ENCODE results near the gene MGST3. TPM values are rescaled to one million over a fixed set of nuclear protein-coding genes. Genes with fewer than 3 reads are reported as not detected.
A peak's percentile ranks its signal among the peaks of the same experiment; 100 is the strongest.
"Not testable (repeated sequence)": the region's sequence is repeated elsewhere in the genome, so short reads cannot be mapped to it uniquely, and the experiment has no call there.

MGST3 gene
- total RNA-seq, 8 experiments from 2014 or later, result 56.3 to 337 (median 224) TPM

GRCh38 chr1:165606676-165607075 is 24.4 kb upstream of the MGST3 start:
- H3K4me3 ChIP-seq; H3K4me1 ChIP-seq (replicated peaks in 1 of 2); H3K27ac ChIP-seq; ATAC-seq (replicated peaks in 6 of 8): not testable (repeated sequence)
- in situ Hi-C loops (cut with MboI; ENCODE audit: low pct_unique_long_range_greater_than_20kb in 2 of 9, low sequenced_read_pairs in 9 of 9, unreplicated experiment in 9 of 9), result loop anchor here in 8 of 9 experiments (10.0 to 25.0 kb wide), 3 partner anchors 298 to 308 kb away; no protein-coding TSS in a partner anchor
- 66 to 100% (median 90%) methylated on average over 1 to 9 of the region's 12 CpGs; no CpG with 5 or more reads in 2 of the 10 experiments for WGBS, 10 experiments

- no peak overlapping the region for H3K27ac ChIP-seq
- WGBS, 10 experiments, result 0 to 86% (median 68%) methylated on average over 1 of the region's 1 CpG; no CpG with 5 or more reads in 2 of the 10 experiments
- H3K4me1 ChIP-seq (replicated peaks in 1 of 2), result no peaks in the 10 kb centered on the region
- H3K4me3 ChIP-seq, result no peak overlapping the region
- ATAC-seq (replicated peaks in 6 of 8), result no peak
- in situ Hi-C loops (cut with MboI; ENCODE audit: low pct_unique_long_range_greater_than_20kb in 2 of 9, low sequenced_read_pairs in 9 of 9, unreplicated experiment in 9 of 9), result loop anchor here in 2 of 9 experiments (25.0 kb wide), 1 partner anchor 301 kb away; no protein-coding TSS in a partner anchor
Observed at GRCh38 chr1:165610866-165611265, 20.2 kb upstream of the MGST3 start.

- no peak overlapping the region for H3K4me3 ChIP-seq
- in situ Hi-C loops (cut with MboI; ENCODE audit: low pct_unique_long_range_greater_than_20kb in 2 of 9, low sequenced_read_pairs in 9 of 9, unreplicated experiment in 9 of 9), result loop anchor here in 2 of 9 experiments (25.0 kb wide), 1 partner anchor 300 kb away; no protein-coding TSS in a partner anchor
- WGBS, 10 experiments, result 60 to 98% (median 66%) methylated on average over 1 to 3 of the region's 3 CpGs
- no peaks in the 10 kb centered on the region for H3K4me1 ChIP-seq (replicated peaks in 1 of 2)
- ATAC-seq (replicated peaks in 6 of 8), result no peak
- no peak overlapping the region for H3K27ac ChIP-seq
Observed at GRCh38 chr1:165612062-165612461, 19.0 kb upstream of the MGST3 start.

GRCh38 chr1:165616054-165616612 is 14.9 kb upstream of the MGST3 start:
- no peaks in the 10 kb centered on the region for H3K4me1 ChIP-seq (replicated peaks in 1 of 2)
- 0 to 60% (median 28%) methylated on average over 1 of the region's 1 CpG; no CpG with 5 or more reads in 2 of the 10 experiments for WGBS, 10 experiments
- no peak for ATAC-seq (replicated peaks in 6 of 8)
- H3K4me3 ChIP-seq, result no peak overlapping the region
- in situ Hi-C loops (cut with MboI; ENCODE audit: low pct_unique_long_range_greater_than_20kb in 2 of 9, low sequenced_read_pairs in 9 of 9, unreplicated experiment in 9 of 9), result loop anchor here in 2 of 9 experiments (25.0 kb wide), 1 partner anchor 296 kb away; no protein-coding TSS in a partner anchor
- no peak overlapping the region for H3K27ac ChIP-seq

GRCh38 chr1:165616987-165617546 is 14.0 kb upstream of the MGST3 start:
- no peak for ATAC-seq (replicated peaks in 6 of 8)
- in situ Hi-C loops (cut with MboI; ENCODE audit: low pct_unique_long_range_greater_than_20kb in 2 of 9, low sequenced_read_pairs in 9 of 9, unreplicated experiment in 9 of 9), result loop anchor here in 2 of 9 experiments (25.0 kb wide), 1 partner anchor 295 kb away; no protein-coding TSS in a partner anchor
- H3K4me3 ChIP-seq, result no peak overlapping the region

GRCh38 chr1:165619647-165620151 is 11.3 kb upstream of the MGST3 start:
- no peak for ATAC-seq (replicated peaks in 6 of 8)
- 0 to 55% (median 17%) methylated on average over 1 of the region's 1 CpG for WGBS, 10 experiments
- in situ Hi-C loops (cut with MboI; ENCODE audit: low pct_unique_long_range_greater_than_20kb in 2 of 9, low sequenced_read_pairs in 9 of 9, unreplicated experiment in 9 of 9), result loop anchor here in 2 of 9 experiments (25.0 kb wide), 1 partner anchor 293 kb away; no protein-coding TSS in a partner anchor
- H3K27ac ChIP-seq, result no peak overlapping the region
- H3K4me3 ChIP-seq, result no peak overlapping the region
- no peaks in the 10 kb centered on the region for H3K4me1 ChIP-seq (replicated peaks in 1 of 2)

More at GRCh38 chr1:165616987-165617546, 14.0 kb upstream of the MGST3 start:
- H3K4me1 ChIP-seq (replicated peaks in 1 of 2), result no peaks in the 10 kb centered on the region
- H3K27ac ChIP-seq, result no peak overlapping the region
- 76 to 100% (median 91%) methylated on average over 4 to 8 of the region's 8 CpGs; no CpG with 5 or more reads in 2 of the 10 experiments for WGBS, 10 experiments

GRCh38 chr1:165623624-165624023 is 7.4 kb upstream of the MGST3 start:
- H3K4me1 ChIP-seq (replicated peaks in 1 of 2), result no peaks in the 10 kb centered on the region
- in situ Hi-C loops (cut with MboI; ENCODE audit: low pct_unique_long_range_greater_than_20kb in 2 of 9, low sequenced_read_pairs in 9 of 9, unreplicated experiment in 9 of 9), result loop anchor here in 2 of 9 experiments (25.0 kb wide), 1 partner anchor 289 kb away; no protein-coding TSS in a partner anchor
- ATAC-seq (replicated peaks in 6 of 8), result no peak
- H3K4me3 ChIP-seq, result no peak overlapping the region
- no peak overlapping the region for H3K27ac ChIP-seq

- in situ Hi-C loops (cut with MboI; ENCODE audit: low pct_unique_long_range_greater_than_20kb in 2 of 9, low sequenced_read_pairs in 9 of 9, unreplicated experiment in 9 of 9), result loop anchor here in 2 of 9 experiments (25.0 kb wide), 1 partner anchor 288 kb away; no protein-coding TSS in a partner anchor
- H3K4me3 ChIP-seq, result no peak overlapping the region
- H3K27ac ChIP-seq, result no peak overlapping the region
- no peak for ATAC-seq (replicated peaks in 6 of 8)
- WGBS, 10 experiments, result 75 to 94% (median 83%) methylated on average over 1 to 4 of the region's 4 CpGs; no CpG with 5 or more reads in 2 of the 10 experiments
- peaks cover 0 to under 1% of the 10 kb centered on the region in 2 donors for H3K4me1 ChIP-seq (replicated peaks in 1 of 2)
Observed at GRCh38 chr1:165624441-165624840, 6.6 kb upstream of the MGST3 start.

- no peak overlapping the region for H3K4me3 ChIP-seq
- in situ Hi-C loops (cut with MboI; ENCODE audit: low pct_unique_long_range_greater_than_20kb in 2 of 9, low sequenced_read_pairs in 9 of 9, unreplicated experiment in 9 of 9), result no loop called here
- no peak for ATAC-seq (replicated peaks in 6 of 8)
- H3K27ac ChIP-seq, result no peak overlapping the region
- WGBS, 10 experiments, result 53 to 93% (median 75%) methylated on average over 2 to 6 of the region's 6 CpGs; no CpG with 5 or more reads in 1 of the 10 experiments
- peaks cover 14 to 19% of the 10 kb centered on the region in 2 donors for H3K4me1 ChIP-seq (replicated peaks in 1 of 2)
Observed at GRCh38 chr1:165628147-165628822, 2.7 kb upstream of the MGST3 start.

GRCh38 chr1:165629151-165629550 is 1.9 kb upstream of the MGST3 start:
- Histone ChIP-seq H3K4me1 (replicated peaks in 1 of 2) (peaks cover 14 to 23% of the 10 kb centered on the region in 2 donors), H3K4me3 (no peak overlapping the region), H3K27ac (no peak overlapping the region)
- in situ Hi-C loops (cut with MboI; ENCODE audit: low pct_unique_long_range_greater_than_20kb in 2 of 9, low sequenced_read_pairs in 9 of 9, unreplicated experiment in 9 of 9), result no loop called here
- 41 to 96% (median 84%) methylated on average over 2 to 3 of the region's 3 CpGs for WGBS, 10 experiments
- no peak for ATAC-seq (replicated peaks in 6 of 8)

GRCh38 chr1:165629848-165630628 is 996 bp upstream of the MGST3 start:
- Histone ChIP-seq H3K4me3 (peak overlapping the region; percentile 56 to 89 (median 66)), H3K4me1 (replicated peaks in 1 of 2) (peaks cover 14 to 23% of the 10 kb centered on the region in 2 donors), H3K27ac (peak overlapping the region; percentile 69 to 92)
- 18 to 90% (median 44%) methylated on average over 1 to 7 of the region's 26 CpGs for WGBS, 10 experiments
- ATAC-seq (replicated peaks in 6 of 8), result peak in 5 of 8 experiments; percentile 2 to 33 (median 23)
- in situ Hi-C loops (cut with MboI; ENCODE audit: low pct_unique_long_range_greater_than_20kb in 2 of 9, low sequenced_read_pairs in 9 of 9, unreplicated experiment in 9 of 9), result no loop called here

Measured in motor neuron (in vitro differentiated cells).